Breast epithelium (tissue), 3 donors: ENCODE measurements around the gene GPR17.

Source experiments
- POLR2A ChIP-seq: fragments of 450-650 bp; IDR thresholded peaks from one replicate; pipeline ENCODE4 v1.6.1; 2016; ENCODE audit warnings: antibody characterized with exemption, mild to moderate bottlenecking, moderate library complexity
- POLR2AphosphoS5 ChIP-seq, 3 donors: sonication (generic); formaldehyde crosslinking; IDR thresholded peaks; one replicate each; pipeline ENCODE4 v1.6.1; 2017; ENCODE audit warnings: antibody characterized with exemption in 3 of 3
- TF ChIP-seq, protein P1 (sequence below), 3 donors: fragments of 450-650 bp; IDR thresholded peaks; one replicate each; pipeline ENCODE4 v1.5.1; 2016 to 2017; ENCODE audit warnings: antibody characterized with exemption in 3 of 3, mild to moderate bottlenecking in 3 of 3, moderate library complexity in 3 of 3

DNA sequence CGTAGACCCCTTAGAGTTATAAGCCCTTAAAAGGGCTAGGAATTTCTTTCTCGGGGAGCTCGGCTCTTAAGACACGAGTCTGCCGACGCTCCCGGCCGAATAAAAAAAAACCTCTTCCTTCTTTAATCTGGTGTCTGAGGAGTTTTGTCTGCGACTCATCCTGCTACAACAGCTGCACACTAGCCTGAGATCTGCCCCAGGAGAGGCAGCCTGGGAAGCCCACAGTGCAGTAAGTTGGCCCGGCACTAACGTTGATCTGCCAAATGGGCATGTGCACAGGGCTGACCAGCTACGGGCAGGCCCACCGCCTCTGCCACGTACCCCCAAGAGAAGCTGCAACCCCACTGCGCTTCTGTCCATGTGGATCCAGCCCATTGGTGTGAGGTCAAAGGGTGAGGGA is 37.8 kb downstream of the GPR17 start:
- TF ChIP-seq, protein P1, sequence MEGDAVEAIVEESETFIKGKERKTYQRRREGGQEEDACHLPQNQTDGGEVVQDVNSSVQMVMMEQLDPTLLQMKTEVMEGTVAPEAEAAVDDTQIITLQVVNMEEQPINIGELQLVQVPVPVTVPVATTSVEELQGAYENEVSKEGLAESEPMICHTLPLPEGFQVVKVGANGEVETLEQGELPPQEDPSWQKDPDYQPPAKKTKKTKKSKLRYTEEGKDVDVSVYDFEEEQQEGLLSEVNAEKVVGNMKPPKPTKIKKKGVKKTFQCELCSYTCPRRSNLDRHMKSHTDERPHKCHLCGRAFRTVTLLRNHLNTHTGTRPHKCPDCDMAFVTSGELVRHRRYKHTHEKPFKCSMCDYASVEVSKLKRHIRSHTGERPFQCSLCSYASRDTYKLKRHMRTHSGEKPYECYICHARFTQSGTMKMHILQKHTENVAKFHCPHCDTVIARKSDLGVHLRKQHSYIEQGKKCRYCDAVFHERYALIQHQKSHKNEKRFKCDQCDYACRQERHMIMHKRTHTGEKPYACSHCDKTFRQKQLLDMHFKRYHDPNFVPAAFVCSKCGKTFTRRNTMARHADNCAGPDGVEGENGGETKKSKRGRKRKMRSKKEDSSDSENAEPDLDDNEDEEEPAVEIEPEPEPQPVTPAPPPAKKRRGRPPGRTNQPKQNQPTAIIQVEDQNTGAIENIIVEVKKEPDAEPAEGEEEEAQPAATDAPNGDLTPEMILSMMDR (IDR thresholded peaks at IDR 0.05): no peak
- TF ChIP-seq POLR2A (no peak), POLR2AphosphoS5 (IDR thresholded peaks at IDR 0.05) (no peak)
